ENCODE results near the gene ISCA2. TPM values are rescaled to one million over a fixed set of nuclear protein-coding genes. Genes with fewer than 3 reads are reported as not detected.

Gene ISCA2
- total RNA-seq, 1 experiment from 2014 or later, result 37.5 TPM

DNA sequence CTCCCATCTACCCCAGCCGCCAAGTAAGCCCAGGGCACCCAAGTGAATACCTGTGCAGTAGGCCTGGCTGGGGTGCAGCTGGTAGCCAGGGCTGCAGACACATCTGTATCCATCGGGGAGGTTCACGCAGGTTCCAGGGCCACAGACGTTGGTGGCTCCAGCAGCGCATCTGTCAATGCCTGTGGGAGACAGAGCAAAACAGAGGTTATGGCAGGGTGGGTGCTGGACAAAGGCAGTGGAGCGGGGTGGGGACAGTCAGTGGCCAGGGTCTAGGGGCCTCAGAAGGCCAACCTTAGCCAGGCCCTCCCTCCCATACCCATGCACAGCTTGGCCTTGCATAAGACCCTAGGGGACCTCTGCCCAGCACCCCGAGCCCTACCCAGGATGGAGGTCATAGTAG, 29.2 kb downstream of the ISCA2 start:
- no peaks in the 10 kb centered on the region for H3K9me3 Mint-ChIP-seq
- no peak overlapping the region for H3K4me3 Mint-ChIP-seq
- DNase-seq, result no peak
- H3K4ac ChIP-seq (ENCODE audit: low read depth, low read length), result no peak overlapping the region
- H3K23ac ChIP-seq (ENCODE audit: insufficient read length, low read depth, low read length), result no peak overlapping the region
- no peak overlapping the region for H2BK20ac ChIP-seq (ENCODE audit: low read depth, low read length, poor library complexity, severe bottlenecking)
- TF ChIP-seq, protein P1, sequence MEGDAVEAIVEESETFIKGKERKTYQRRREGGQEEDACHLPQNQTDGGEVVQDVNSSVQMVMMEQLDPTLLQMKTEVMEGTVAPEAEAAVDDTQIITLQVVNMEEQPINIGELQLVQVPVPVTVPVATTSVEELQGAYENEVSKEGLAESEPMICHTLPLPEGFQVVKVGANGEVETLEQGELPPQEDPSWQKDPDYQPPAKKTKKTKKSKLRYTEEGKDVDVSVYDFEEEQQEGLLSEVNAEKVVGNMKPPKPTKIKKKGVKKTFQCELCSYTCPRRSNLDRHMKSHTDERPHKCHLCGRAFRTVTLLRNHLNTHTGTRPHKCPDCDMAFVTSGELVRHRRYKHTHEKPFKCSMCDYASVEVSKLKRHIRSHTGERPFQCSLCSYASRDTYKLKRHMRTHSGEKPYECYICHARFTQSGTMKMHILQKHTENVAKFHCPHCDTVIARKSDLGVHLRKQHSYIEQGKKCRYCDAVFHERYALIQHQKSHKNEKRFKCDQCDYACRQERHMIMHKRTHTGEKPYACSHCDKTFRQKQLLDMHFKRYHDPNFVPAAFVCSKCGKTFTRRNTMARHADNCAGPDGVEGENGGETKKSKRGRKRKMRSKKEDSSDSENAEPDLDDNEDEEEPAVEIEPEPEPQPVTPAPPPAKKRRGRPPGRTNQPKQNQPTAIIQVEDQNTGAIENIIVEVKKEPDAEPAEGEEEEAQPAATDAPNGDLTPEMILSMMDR (conservative IDR thresholded peaks at IDR 0.05), result no peak
- H3K18ac ChIP-seq (ENCODE audit: insufficient read length, low read depth, low read length), result no peak overlapping the region
- H3K36me3 Mint-ChIP-seq (ENCODE audit: insufficient read depth in 1 of 3, low read depth in 3 of 3), result no peaks in the 10 kb centered on the region
- no peaks in the 10 kb centered on the region for H3K4me1 ChIP-seq (ENCODE audit: insufficient read depth, low read length)
- peaks cover 14 to 21% of the 10 kb centered on the region in 2 experiments for H3K4me1 Mint-ChIP-seq
- H3K27me3 ChIP-seq (ENCODE audit: insufficient read depth, low read length), result no peaks in the 10 kb centered on the region
- H2BK5ac ChIP-seq (ENCODE audit: insufficient read length, low read length), result no peak overlapping the region
- no peak overlapping the region for H2BK12ac ChIP-seq (ENCODE audit: insufficient read length, low read depth, low read length)
- no peak overlapping the region for H3K27ac Mint-ChIP-seq
- no peaks in the 10 kb centered on the region for H3K79me2 ChIP-seq (ENCODE audit: insufficient read depth, low read length)
- H2AFZ ChIP-seq (ENCODE audit: low read length), result no peak overlapping the region
- no peaks in the 10 kb centered on the region for H3K79me1 ChIP-seq (ENCODE audit: insufficient read depth, low read depth, low read length, poor library complexity, severe bottlenecking)
- no peak overlapping the region for H2AK5ac ChIP-seq (ENCODE audit: insufficient read length, low read length)
- no peak overlapping the region for H4K8ac ChIP-seq (replicated peaks; ENCODE audit: insufficient read length, low read depth, low read length)
- no peak overlapping the region for H3K14ac ChIP-seq (ENCODE audit: insufficient read depth, low read length)
- H3K4me2 ChIP-seq (ENCODE audit: insufficient read depth, insufficient read length, low read length), result no peak overlapping the region
- no peak overlapping the region for H3T11ph ChIP-seq (ENCODE audit: low read length)
- H2BK15ac ChIP-seq (ENCODE audit: low read depth, low read length), result no peak overlapping the region
- no peak overlapping the region for H2BK120ac ChIP-seq (ENCODE audit: low read depth, low read length, poor library complexity, severe bottlenecking)
- H3K27me3 Mint-ChIP-seq (ENCODE audit: low read depth), result peaks cover 6% of the 10 kb centered on the region
- no peak overlapping the region for H3K56ac ChIP-seq (ENCODE audit: insufficient read length, low read depth, low read length)
- no peak overlapping the region for H3K9ac ChIP-seq (ENCODE audit: extremely low read depth, insufficient read length, low read length)
- no peaks in the 10 kb centered on the region for H3K9me3 ChIP-seq (ENCODE audit: control insufficient read depth, low read depth, low read length)
- WGBS (ENCODE audit: extremely low coverage, insufficient read length, low lambda C conversion rate), result no CpG with 5 or more reads among the region's 7 CpGs
- H4K20me1 ChIP-seq (ENCODE audit: control insufficient read depth, insufficient read depth, insufficient read length), result no peaks in the 10 kb centered on the region
- H3K27ac ChIP-seq (ENCODE audit: insufficient read length, low read depth, low read length), result no peak overlapping the region
- no peak overlapping the region for H4K91ac ChIP-seq (ENCODE audit: insufficient read length, low read depth, low read length)
- no peaks in the 10 kb centered on the region for H3K23me2 ChIP-seq (ENCODE audit: insufficient read length, low read depth, low read length, poor library complexity, severe bottlenecking)
- no peak overlapping the region for H4K5ac ChIP-seq (ENCODE audit: insufficient read length, low read depth, low read length)
